Testis (tissue), 3 donors: ENCODE measurements around the gene ARHGDIA. TPM values are rescaled to one million over a fixed set of nuclear protein-coding genes. Genes with fewer than 3 reads are reported as not detected.
A peak's percentile ranks its signal among the peaks of the same experiment; 100 is the strongest.

ENCODE experiments used
- DNase-seq: peaks from one replicate; pipeline ENCODE4 v3.0.0-alpha.2; 2019
- H3K27ac ChIP-seq, 2 donors: fragments of 200-600 bp; sonication (generic); one replicate each; pipeline ENCODE4 v1.5.1; 2019
- H3K27me3 ChIP-seq: fragments of 200-600 bp; sonication (generic); one replicate; pipeline ENCODE4 v1.5.1; 2019
- H3K36me3 ChIP-seq: fragments of 200-600 bp; sonication (generic); one replicate; pipeline ENCODE4 v1.5.1; 2017; ENCODE audit warnings: low read depth; ENCODE audit errors: missing control alignments
- H3K4me1 ChIP-seq: fragments of 200-600 bp; sonication (generic); one replicate; pipeline ENCODE4 v1.5.1; 2019
- H3K4me3 ChIP-seq, 2 donors: fragments of 200-600 bp; sonication (generic); one replicate each; pipeline ENCODE4 v1.5.1; 2017 to 2019
- H3K9me3 ChIP-seq: fragments of 200-600 bp; sonication (generic); one replicate; pipeline ENCODE4 v1.5.1; 2017
- POLR2A ChIP-seq: fragments of 450-650 bp; IDR thresholded peaks from one replicate; pipeline ENCODE4 v1.6.1; 2017; ENCODE audit warnings: antibody characterized with exemption, mild to moderate bottlenecking, moderate library complexity
- WGBS, 2 donors: methylation state at CpG; one replicate each; pipeline ENCODE4 v1.1.5; 2018; 5-methylcytosine and 5-hydroxymethylcytosine counted together
- intact Hi-C: fragments of 100-400 bp; cut with DNase I; formaldehyde crosslinking; loops from one replicate; pipeline ENCODE4 v1.15.1; 2023; ENCODE audit warnings: low total_unique reads
- polyA plus RNA-seq: library from polyadenylated mRNA; stranded (reverse); fragments of 350-450 nt; fragmentation: Illumina TruSeq; extraction: RNeasy Lipid Tissue Mini Kit (QIAGEN cat#74804); gene quantifications from one replicate; pipeline ENCODE4 v1.2.3, GENCODE V29; 2014; ENCODE audit warnings: low read depth, low replicate concordance; ENCODE audit not compliant: insufficient read depth
- total RNA-seq, 2 donors: library from RNA; depleted of rRNA; stranded (reverse); fragments of >200 nt; gene quantifications; one replicate each; pipeline ENCODE4 v1.2.3, GENCODE V29; 2016
- TF ChIP-seq, protein P1 (sequence below), 3 experiments: fragments of 450-650 bp in 2 of 3; fragments of 200-600 bp in 1 of 3; sonication (generic) in 1 of 3; IDR thresholded peaks; one replicate each; pipeline ENCODE4 v1.5.1; 2016 to 2019; ENCODE audit warnings: antibody characterized with exemption in 3 of 3, mild to moderate bottlenecking in 2 of 3, moderate library complexity in 1 of 3

ARHGDIA gene
- total and polyA plus RNA-seq, 3 donors from 2014 or later = 135 to 201 (median 161) TPM

DNA sequence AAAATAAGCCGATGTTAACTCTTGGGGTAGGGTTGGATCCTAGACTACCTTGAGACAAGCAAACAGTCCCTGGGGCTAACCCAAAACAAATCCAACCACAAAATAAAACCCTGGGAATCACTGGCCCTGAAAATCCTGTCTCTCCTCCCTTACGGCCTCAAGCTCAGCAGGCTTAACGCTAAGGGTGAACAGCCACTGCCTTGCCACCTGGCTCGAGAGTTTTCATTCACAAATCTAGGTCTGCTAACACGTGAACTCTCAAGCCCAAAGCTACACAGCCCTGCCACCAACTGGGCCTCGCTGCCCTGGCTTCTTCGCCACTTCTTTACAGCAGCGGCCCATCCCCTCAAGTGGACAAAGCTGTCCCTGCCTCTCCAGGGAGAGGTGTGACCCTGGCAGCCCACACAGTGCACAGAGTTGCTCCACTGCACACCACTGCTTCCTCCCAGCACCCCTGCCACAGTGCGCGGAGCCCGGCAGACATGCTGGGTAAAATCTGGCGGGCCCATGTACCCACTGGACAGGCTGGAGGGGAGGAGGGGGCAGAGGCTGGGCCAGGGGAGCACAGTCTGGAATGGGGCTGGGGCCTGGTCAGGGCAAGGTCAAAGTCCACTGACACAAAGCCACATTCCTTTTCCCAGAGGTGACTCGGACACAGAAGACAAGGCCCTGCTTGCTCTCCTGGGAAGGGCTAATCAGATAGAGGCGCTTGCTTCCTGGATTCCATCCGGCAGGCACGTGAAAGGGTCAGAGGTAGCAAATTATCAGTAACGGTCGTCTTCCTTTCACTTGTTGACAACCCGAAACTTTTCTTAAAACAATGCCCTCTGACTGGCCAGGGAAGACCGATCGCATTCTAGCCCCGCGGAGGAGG is 39.1 kb upstream of the ARHGDIA start:
- TF ChIP-seq, protein P1, sequence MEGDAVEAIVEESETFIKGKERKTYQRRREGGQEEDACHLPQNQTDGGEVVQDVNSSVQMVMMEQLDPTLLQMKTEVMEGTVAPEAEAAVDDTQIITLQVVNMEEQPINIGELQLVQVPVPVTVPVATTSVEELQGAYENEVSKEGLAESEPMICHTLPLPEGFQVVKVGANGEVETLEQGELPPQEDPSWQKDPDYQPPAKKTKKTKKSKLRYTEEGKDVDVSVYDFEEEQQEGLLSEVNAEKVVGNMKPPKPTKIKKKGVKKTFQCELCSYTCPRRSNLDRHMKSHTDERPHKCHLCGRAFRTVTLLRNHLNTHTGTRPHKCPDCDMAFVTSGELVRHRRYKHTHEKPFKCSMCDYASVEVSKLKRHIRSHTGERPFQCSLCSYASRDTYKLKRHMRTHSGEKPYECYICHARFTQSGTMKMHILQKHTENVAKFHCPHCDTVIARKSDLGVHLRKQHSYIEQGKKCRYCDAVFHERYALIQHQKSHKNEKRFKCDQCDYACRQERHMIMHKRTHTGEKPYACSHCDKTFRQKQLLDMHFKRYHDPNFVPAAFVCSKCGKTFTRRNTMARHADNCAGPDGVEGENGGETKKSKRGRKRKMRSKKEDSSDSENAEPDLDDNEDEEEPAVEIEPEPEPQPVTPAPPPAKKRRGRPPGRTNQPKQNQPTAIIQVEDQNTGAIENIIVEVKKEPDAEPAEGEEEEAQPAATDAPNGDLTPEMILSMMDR (IDR thresholded peaks at IDR 0.05) = no peak
- no peak for TF ChIP-seq POLR2A
- Histone ChIP-seq H3K27me3 (no peaks in the 10 kb centered on the region), H3K4me3 (peak overlapping the region; percentile 68 to 76), H3K4me1 (peaks cover 11% of the 10 kb centered on the region), H3K9me3 (no peaks in the 10 kb centered on the region), H3K27ac (no peak overlapping the region), H3K36me3 (no peaks in the 10 kb centered on the region)
- no peak for DNase-seq
- 38 to 42% methylated on average over 18 to 23 of the region's 23 CpGs for WGBS, 2 donors
- intact Hi-C loops = no loop called here

DNA sequence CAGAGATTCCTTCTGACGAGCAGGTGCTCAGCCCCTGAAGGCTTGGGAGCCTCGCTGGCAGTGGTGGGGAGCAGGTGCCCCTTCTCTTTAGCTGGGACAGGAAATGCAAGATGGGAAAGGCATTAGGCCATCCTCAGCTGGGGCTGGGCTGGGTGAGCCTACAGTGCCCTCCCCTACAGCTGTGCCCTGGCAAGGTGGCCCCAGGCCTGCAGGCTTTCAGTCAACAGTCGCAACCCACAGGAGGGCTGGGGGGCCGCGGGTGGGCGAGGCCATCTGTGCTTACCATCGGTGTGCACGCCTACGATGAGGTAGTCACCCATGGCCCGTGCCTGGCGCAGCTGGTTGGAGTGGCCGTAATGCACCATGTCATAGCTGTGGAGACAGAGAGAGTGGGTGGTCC is 38.1 kb upstream of the ARHGDIA start:
- H3K9me3 ChIP-seq = no peaks in the 10 kb centered on the region
- TF ChIP-seq, protein P1 (IDR thresholded peaks at IDR 0.05) = no peak
- TF ChIP-seq POLR2A = no peak
- no peak overlapping the region for H3K27ac ChIP-seq
- H3K4me3 ChIP-seq = no peak overlapping the region
- no peak for DNase-seq
- H3K27me3 ChIP-seq = no peaks in the 10 kb centered on the region
- intact Hi-C loops = no loop called here
- WGBS, 2 donors = 98 to 100% methylated on average over 5 to 12 of the region's 12 CpGs
- H3K4me1 ChIP-seq = peaks cover 11% of the 10 kb centered on the region
- no peaks in the 10 kb centered on the region for H3K36me3 ChIP-seq

DNA sequence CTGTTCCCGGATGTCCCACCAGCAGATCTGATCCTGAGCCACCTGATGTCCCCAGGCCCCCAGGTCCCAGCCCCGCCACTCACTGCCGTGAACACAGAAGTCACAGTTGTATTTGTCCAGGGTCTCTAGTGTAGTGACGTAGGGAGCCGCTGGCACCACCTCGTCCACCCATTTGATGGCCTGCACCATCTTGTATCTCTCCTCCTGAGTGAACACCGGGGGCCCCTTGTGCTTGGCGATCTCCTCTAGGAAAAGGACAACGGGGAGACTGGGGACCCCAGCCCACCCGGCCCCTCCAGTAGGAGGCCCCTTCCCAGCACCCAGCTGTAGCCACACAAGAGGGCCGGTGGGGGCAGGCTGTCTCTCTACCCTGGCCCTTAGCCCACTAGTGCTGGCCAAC is 37.7 kb upstream of the ARHGDIA start:
- Histone ChIP-seq H3K9me3 (no peaks in the 10 kb centered on the region), H3K27ac (no peak overlapping the region), H3K4me3 (no peak overlapping the region), H3K36me3 (no peaks in the 10 kb centered on the region), H3K27me3 (no peaks in the 10 kb centered on the region), H3K4me1 (peaks cover 11% of the 10 kb centered on the region)
- intact Hi-C loops = no loop called here
- 98 to 99% methylated on average over 7 to 11 of the region's 11 CpGs for WGBS, 2 donors
- no peak for DNase-seq
- TF ChIP-seq, protein P1 (IDR thresholded peaks at IDR 0.05) = no peak
- no peak for TF ChIP-seq POLR2A

DNA sequence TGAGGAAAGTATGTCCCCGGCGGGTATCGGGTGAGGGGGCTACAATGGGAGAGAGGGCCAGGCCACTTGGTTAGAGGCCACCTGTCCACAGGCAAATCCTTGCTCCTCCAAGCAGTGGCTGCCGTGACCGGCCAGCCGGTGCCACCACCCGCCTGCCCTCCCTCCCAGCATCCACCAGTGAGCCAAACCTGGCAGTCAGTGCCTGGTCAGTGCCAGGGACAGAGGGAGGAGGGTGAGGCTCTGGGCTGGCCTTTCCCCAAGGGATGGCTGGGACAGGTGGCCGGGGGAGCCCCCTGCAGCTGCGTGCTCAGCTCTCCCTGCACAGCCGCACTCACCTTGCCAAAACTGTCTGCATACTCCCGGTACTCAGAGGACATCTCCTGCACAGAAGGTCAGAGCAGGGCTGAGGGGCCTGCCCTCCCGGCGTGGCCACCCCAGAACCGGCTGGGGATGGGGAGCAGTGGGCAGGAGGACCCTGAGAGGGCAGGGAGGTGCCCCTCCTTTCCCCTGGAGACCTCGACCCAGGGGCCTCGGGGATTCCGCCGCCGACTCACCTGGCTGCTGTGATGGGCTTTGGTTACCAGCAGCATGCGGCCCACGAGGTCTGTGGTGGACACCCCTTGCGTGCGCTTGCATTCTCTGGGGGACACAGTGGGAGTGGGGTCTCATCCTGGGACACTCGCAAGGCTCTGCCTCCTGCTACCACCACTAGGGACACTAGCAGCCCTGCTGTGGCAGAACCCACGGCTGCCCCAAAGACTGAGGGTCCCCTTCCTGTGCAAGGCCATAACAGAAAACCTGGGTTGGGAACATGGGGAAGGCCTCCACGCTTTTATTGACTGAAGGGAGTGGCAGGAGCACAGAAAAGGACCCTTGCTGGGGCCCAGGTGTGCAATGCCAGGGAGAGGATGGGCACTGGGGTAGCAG is 36.3 kb upstream of the ARHGDIA start:
- Histone ChIP-seq H3K4me3 (no peak overlapping the region), H3K9me3 (no peaks in the 10 kb centered on the region), H3K27me3 (no peaks in the 10 kb centered on the region), H3K36me3 (no peaks in the 10 kb centered on the region), H3K4me1 (peaks cover 16% of the 10 kb centered on the region), H3K27ac (no peak overlapping the region)
- 96 to 100% methylated on average over 1 to 15 of the region's 26 CpGs for WGBS, 2 donors
- TF ChIP-seq, protein P1 (IDR thresholded peaks at IDR 0.05) = no peak
- TF ChIP-seq POLR2A = no peak
- no peak for DNase-seq
- intact Hi-C loops = no loop called here
